SU-DHL-6 (cell line): ENCODE data around the gene THSD4.
A peak's percentile ranks its signal among the peaks of the same experiment; 100 is the strongest.

Source experiments
- EZH2phosphoT487 ChIP-seq: fragments of 200-600 bp; sonication (generic), shearing (Covaris generic); conservative IDR thresholded peaks from 2 replicates; pipeline ENCODE4 v1.6.1; 2018; ENCODE audit warnings: mild to moderate bottlenecking, antibody characterized with exemption, low read length, moderate library complexity, mixed read lengths
- TF ChIP-seq, protein P1 (sequence below): fragments of 200-600 bp; sonication (generic); IDR thresholded peaks from one replicate; pipeline ENCODE4 v1.5.1; 2017; ENCODE audit warnings: antibody characterized with exemption, mild to moderate bottlenecking, low read length, moderate library complexity; ENCODE audit not compliant: insufficient read depth, poor library complexity, severe bottlenecking

DNA sequence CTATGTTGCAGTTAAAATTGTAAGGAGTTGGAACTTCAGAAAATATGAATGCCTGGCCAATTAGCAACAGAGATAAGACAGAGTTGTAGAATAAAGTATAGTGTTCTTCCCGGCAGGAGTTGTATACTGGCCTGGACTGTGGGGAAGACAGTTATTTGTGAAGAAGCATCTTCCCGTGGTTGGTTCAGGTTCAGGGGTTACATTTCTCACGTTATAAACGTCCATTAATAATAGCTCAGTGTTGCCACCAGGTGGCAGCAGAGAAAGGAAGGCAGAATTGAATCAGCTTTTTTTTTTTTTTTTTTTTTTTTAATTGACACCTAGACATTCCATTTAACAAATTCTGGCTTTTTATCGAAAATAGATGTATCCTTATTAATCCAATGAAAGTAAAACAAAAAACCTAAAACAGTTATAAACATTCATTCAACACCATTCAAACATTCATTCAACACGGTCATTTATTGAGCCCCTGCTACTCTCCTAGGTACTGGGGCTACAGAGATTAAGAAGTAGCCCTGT, 628.7 kb downstream of the THSD4 start:
- TF ChIP-seq, protein P1, sequence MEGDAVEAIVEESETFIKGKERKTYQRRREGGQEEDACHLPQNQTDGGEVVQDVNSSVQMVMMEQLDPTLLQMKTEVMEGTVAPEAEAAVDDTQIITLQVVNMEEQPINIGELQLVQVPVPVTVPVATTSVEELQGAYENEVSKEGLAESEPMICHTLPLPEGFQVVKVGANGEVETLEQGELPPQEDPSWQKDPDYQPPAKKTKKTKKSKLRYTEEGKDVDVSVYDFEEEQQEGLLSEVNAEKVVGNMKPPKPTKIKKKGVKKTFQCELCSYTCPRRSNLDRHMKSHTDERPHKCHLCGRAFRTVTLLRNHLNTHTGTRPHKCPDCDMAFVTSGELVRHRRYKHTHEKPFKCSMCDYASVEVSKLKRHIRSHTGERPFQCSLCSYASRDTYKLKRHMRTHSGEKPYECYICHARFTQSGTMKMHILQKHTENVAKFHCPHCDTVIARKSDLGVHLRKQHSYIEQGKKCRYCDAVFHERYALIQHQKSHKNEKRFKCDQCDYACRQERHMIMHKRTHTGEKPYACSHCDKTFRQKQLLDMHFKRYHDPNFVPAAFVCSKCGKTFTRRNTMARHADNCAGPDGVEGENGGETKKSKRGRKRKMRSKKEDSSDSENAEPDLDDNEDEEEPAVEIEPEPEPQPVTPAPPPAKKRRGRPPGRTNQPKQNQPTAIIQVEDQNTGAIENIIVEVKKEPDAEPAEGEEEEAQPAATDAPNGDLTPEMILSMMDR, result peak; percentile 64
- no peak for TF ChIP-seq EZH2phosphoT487
